Astrocyte (in vitro differentiated cells and primary cell): ENCODE measurements around the gene MIPOL1. TPM values are rescaled to one million over a fixed set of nuclear protein-coding genes. Genes with fewer than 3 reads are reported as not detected.

Source experiments
- DNase-seq: peaks from one replicate; pipeline ENCODE4 v3.0.0-alpha.2; 2010; ENCODE audit warnings: low read depth
- FAIRE-seq: peaks from 2 replicates; lab custom pipeline; 2011; peaks lifted over from hg19 to GRCh38; lab: Jason Lieb, UNC
- H2AFZ ChIP-seq: 2 replicates; pipeline ENCODE4 v1.6.0; 2012; ENCODE audit warnings: low read depth, low read length, inconsistent platforms
- H3K27ac ChIP-seq: 2 replicates; pipeline ENCODE4 v1.5.1; 2011; ENCODE audit warnings: low read depth, low read length, inconsistent platforms
- H3K27me3 ChIP-seq: 2 replicates; pipeline ENCODE4 v1.6.0; 2011; ENCODE audit warnings: low read length, inconsistent platforms; ENCODE audit not compliant: insufficient read depth
- H3K36me3 ChIP-seq: 2 replicates; pipeline ENCODE4 v1.5.1; 2011; ENCODE audit warnings: low read length, inconsistent platforms; ENCODE audit not compliant: insufficient read depth
- H3K4me1 ChIP-seq: 2 replicates; pipeline ENCODE4 v1.5.1; 2011; ENCODE audit warnings: low read length, inconsistent platforms; ENCODE audit not compliant: insufficient read depth
- H3K4me2 ChIP-seq: 2 replicates; pipeline ENCODE4 v1.6.0; 2012; ENCODE audit warnings: low read length, inconsistent platforms
- H3K4me3 ChIP-seq: 2 replicates; pipeline ENCODE4 v1.5.1; 2011; ENCODE audit warnings: low read depth, mild to moderate bottlenecking, low read length, inconsistent platforms; ENCODE audit not compliant: insufficient read depth
- H3K79me2 ChIP-seq: 2 replicates; pipeline ENCODE4 v1.6.0; 2012; ENCODE audit warnings: mild to moderate bottlenecking, low read length, inconsistent platforms; ENCODE audit not compliant: insufficient read depth
- H3K9ac ChIP-seq: 2 replicates; pipeline ENCODE4 v1.6.0; 2012; ENCODE audit warnings: mild to moderate bottlenecking, low read length, inconsistent platforms
- H3K9me3 ChIP-seq: 2 replicates; pipeline ENCODE4 v1.5.1; 2012; ENCODE audit warnings: low read depth, mild to moderate bottlenecking, low read length, inconsistent platforms; ENCODE audit not compliant: insufficient read depth
- H4K20me1 ChIP-seq: 2 replicates; pipeline ENCODE4 v1.6.0; 2012; ENCODE audit warnings: low read length, inconsistent platforms; ENCODE audit not compliant: insufficient read depth
- H3K27ac Mint-ChIP-seq: one replicate; pipeline ENCODE4 v1.8.0; 2021; ENCODE audit warnings: mild to moderate bottlenecking, mixed read lengths; ENCODE audit not compliant: unreplicated experiment
- H3K27me3 Mint-ChIP-seq: one replicate; pipeline ENCODE4 v1.8.0; 2021; ENCODE audit warnings: low read depth, mixed read lengths; ENCODE audit not compliant: unreplicated experiment
- H3K36me3 Mint-ChIP-seq: one replicate; pipeline ENCODE4 v1.8.0; 2021; ENCODE audit warnings: low read depth, mixed read lengths; ENCODE audit not compliant: unreplicated experiment
- H3K4me1 Mint-ChIP-seq: one replicate; pipeline ENCODE4 v1.8.0; 2021; ENCODE audit warnings: low read depth, mixed read lengths; ENCODE audit not compliant: unreplicated experiment
- H3K4me3 Mint-ChIP-seq: one replicate; pipeline ENCODE4 v1.8.0; 2021; ENCODE audit warnings: mild to moderate bottlenecking, moderate library complexity, mixed read lengths; ENCODE audit not compliant: unreplicated experiment
- H3K9me3 Mint-ChIP-seq: one replicate; pipeline ENCODE4 v1.8.0; 2021; ENCODE audit warnings: mild to moderate bottlenecking, mixed read lengths; ENCODE audit not compliant: unreplicated experiment
- CTCF ChIP-seq: IDR thresholded peaks from 2 replicates; pipeline ENCODE4 v1.5.1; 2011; ENCODE audit warnings: low read depth, mild to moderate bottlenecking, inconsistent platforms, low read length, moderate library complexity; ENCODE audit not compliant: insufficient read depth
- EZH2 ChIP-seq: IDR thresholded peaks from 2 replicates; pipeline ENCODE4 v1.6.1; 2012; ENCODE audit warnings: mild to moderate bottlenecking, low read length, inconsistent platforms; ENCODE audit not compliant: insufficient read depth
- total RNA-seq: library from RNA; stranded (reverse); gene quantifications from 2 replicates; pipeline ENCODE4 v1.2.1, GENCODE V29; 2021

Gene MIPOL1
- total RNA-seq, 1 donor from 2014 or later: 15.7 TPM

DNA sequence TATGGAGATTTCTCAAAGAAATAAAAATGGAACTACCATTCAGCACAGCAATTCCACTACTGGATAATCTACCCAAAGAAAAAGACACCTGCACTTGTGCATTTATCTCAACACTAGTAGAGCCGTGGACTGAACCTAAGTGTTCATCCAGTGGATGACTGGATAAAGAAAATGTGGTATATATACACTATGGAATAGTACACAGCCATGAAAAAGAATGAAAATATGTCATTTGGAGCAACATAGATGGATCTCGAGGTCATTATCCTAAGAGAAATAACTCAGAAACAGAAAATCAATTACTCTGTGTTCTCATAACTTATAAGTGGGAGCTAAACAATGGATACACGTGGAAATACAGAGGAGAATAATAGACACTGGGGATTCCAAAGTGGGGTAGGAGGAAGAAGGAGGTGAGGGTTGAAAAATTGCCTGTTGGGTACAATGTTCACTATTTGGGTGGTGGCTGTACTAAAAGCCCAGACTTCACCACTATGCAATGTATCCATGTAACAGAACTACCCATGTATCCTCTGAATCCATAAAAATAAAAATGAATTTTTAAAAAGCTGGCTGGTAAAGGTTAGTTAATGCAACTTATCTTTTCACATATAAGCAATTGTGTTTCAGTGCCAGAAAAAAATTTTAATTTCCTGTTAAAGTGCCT is 266.6 kb downstream of the MIPOL1 start:
- no peak overlapping the region for H3K27ac ChIP-seq
- no peaks in the 10 kb centered on the region for H3K79me2 ChIP-seq
- H3K4me2 ChIP-seq: no peak overlapping the region
- no peak overlapping the region for H3K27ac Mint-ChIP-seq
- H3K9me3 Mint-ChIP-seq: peaks cover 14% of the 10 kb centered on the region
- no peak overlapping the region for H3K9ac ChIP-seq
- H3K4me1 ChIP-seq: no peaks in the 10 kb centered on the region
- no peak for TF ChIP-seq EZH2
- no peak for TF ChIP-seq CTCF
- no peak overlapping the region for H2AFZ ChIP-seq
- FAIRE-seq: no peak
- no peak overlapping the region for H3K4me3 ChIP-seq
- H3K27me3 Mint-ChIP-seq: no peaks in the 10 kb centered on the region
- no peaks in the 10 kb centered on the region for H3K36me3 ChIP-seq
- no peak overlapping the region for H3K4me3 Mint-ChIP-seq
- no peaks in the 10 kb centered on the region for H3K9me3 ChIP-seq
- H4K20me1 ChIP-seq: no peaks in the 10 kb centered on the region
- DNase-seq: no peak
- peaks cover 10% of the 10 kb centered on the region for H3K36me3 Mint-ChIP-seq
- H3K4me1 Mint-ChIP-seq: no peaks in the 10 kb centered on the region
- no peaks in the 10 kb centered on the region for H3K27me3 ChIP-seq

DNA sequence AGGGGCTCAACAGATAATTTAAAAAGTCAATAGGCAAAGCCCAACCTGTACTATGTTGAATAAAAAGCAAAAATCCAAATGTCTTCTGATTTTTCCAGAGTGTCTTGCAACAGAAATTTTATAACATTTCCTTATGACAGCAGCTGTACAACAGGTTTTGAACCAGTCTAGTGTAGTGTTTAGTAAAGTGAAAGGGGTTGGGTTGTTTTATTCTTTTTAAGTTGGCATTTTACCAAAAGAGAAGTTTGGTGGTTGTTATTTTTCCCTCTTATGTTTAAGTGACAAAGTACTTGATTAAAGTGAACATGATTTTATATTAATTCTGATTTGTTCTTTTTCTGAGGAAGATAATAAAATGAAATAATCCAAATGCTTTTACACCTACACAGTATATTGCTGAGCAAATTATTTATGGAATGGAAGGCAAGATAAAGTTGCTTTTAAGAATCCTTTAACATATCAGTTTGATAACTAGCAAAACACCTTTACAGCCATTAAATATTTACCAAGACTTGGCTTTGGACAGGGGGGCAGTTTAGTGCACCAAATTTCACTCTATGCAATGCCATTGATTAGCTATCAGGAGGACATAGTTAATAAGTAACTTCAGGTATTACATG is 268.4 kb downstream of the MIPOL1 start:
- no peaks in the 10 kb centered on the region for H3K36me3 ChIP-seq
- H4K20me1 ChIP-seq: no peaks in the 10 kb centered on the region
- H3K27ac ChIP-seq: no peak overlapping the region
- DNase-seq (no peak), FAIRE-seq (no peak)
- Mint-ChIP-seq H3K9me3 (peaks cover 10% of the 10 kb centered on the region), H3K4me1 (no peaks in the 10 kb centered on the region), H3K27me3 (no peaks in the 10 kb centered on the region), H3K36me3 (peaks cover 6% of the 10 kb centered on the region), H3K27ac (no peak overlapping the region), H3K4me3 (no peak overlapping the region)
- H3K9me3 ChIP-seq: no peaks in the 10 kb centered on the region
- no peak overlapping the region for H3K9ac ChIP-seq
- H3K4me1 ChIP-seq: no peaks in the 10 kb centered on the region
- H3K4me3 ChIP-seq: no peak overlapping the region
- H3K27me3 ChIP-seq: no peaks in the 10 kb centered on the region
- no peaks in the 10 kb centered on the region for H3K79me2 ChIP-seq
- H3K4me2 ChIP-seq: no peak overlapping the region
- H2AFZ ChIP-seq: no peak overlapping the region
- TF ChIP-seq CTCF: no peak
- no peak for TF ChIP-seq EZH2

DNA sequence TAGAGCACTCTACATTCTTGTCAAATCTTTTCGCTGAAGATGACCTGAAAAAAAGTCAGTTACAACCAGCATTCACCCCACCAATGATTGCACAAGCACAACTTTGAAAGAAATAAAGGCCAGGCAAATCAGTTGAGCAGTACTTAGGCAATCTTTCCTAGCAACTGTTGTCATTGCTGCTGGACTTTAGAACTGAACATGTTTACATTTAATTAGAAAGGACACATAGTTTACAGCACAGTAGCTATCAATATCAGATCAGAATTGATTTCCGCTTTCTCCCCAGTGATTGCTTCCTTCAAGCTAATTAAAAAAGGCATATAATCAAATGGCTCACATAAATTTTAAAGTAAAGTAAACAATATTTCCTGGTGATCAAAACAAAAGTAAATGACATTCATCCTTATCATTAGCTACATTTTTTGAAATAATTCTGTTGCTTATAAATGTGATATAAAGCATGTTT is 268.9 kb downstream of the MIPOL1 start:
- TF ChIP-seq EZH2 (no peak), CTCF (no peak)
- H3K27ac Mint-ChIP-seq: no peak overlapping the region

More for the DNA sequence above, 268.9 kb downstream of the MIPOL1 start:
- Histone ChIP-seq H3K27me3 (no peaks in the 10 kb centered on the region), H3K27ac (no peak overlapping the region), H4K20me1 (no peaks in the 10 kb centered on the region), H2AFZ (no peak overlapping the region), H3K4me1 (no peaks in the 10 kb centered on the region), H3K4me3 (no peak overlapping the region), H3K9ac (no peak overlapping the region), H3K4me2 (no peak overlapping the region), H3K36me3 (no peaks in the 10 kb centered on the region), H3K9me3 (no peaks in the 10 kb centered on the region), H3K79me2 (no peaks in the 10 kb centered on the region)
- no peak overlapping the region for H3K4me3 Mint-ChIP-seq
- H3K9me3 Mint-ChIP-seq: peaks cover 10% of the 10 kb centered on the region
- peaks cover 6% of the 10 kb centered on the region for H3K36me3 Mint-ChIP-seq
- H3K4me1 Mint-ChIP-seq: no peaks in the 10 kb centered on the region
- no peak for FAIRE-seq
- DNase-seq: no peak
- no peaks in the 10 kb centered on the region for H3K27me3 Mint-ChIP-seq
